ENCODE results near the gene VSTM2L. TPM values are rescaled to one million over a fixed set of nuclear protein-coding genes. Genes with fewer than 3 reads are reported as not detected.

The VSTM2L gene
- total RNA-seq, 4 donors from 2014 or later, result 0.54 to 4.0 (median 1.9) TPM

DNA sequence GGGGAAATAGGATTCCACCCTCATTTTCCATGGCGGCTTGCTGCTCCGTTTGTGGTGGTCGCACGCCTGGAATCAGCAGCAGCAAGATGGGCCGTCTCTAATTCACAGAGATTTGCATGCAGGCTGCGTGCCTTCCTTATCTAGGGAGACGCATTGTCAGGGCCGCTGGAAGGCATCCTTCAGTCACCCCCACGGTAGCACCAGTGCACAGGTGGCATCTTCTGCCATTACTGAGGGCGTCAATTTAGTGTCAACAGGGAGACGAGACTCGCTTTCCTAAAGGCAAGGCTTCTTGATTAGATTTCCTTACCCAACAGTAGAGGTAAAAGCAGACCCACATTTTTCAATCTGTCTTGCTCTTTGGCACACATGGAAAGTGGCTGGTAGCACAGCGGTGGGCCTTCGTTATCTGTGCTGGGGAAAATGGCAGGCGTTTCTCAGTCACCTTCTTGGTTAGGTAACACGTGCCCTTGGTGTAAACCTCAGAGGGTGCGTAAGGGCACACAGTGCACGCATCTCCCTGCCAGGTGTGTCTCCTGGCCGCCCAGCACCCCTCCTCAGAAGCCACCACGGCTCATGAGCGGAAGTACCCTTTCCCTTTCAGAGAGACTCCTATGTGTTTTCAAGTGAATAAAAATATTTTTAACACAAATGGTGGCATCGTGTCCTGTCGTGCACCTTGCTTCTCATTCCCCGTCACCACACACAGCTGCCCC lies 27.3 kb upstream of the VSTM2L start:
- H3K27me3 ChIP-seq, result no peaks in the 10 kb centered on the region
- intact Hi-C loops (cut with DNase I), result no loop called here
- 89 to 93% methylated on average over 24 of the region's 24 CpGs for WGBS, 2 donors
- H3K4me3 ChIP-seq (replicated peaks in 1 of 3), result no peak overlapping the region
- TF ChIP-seq, protein P1, sequence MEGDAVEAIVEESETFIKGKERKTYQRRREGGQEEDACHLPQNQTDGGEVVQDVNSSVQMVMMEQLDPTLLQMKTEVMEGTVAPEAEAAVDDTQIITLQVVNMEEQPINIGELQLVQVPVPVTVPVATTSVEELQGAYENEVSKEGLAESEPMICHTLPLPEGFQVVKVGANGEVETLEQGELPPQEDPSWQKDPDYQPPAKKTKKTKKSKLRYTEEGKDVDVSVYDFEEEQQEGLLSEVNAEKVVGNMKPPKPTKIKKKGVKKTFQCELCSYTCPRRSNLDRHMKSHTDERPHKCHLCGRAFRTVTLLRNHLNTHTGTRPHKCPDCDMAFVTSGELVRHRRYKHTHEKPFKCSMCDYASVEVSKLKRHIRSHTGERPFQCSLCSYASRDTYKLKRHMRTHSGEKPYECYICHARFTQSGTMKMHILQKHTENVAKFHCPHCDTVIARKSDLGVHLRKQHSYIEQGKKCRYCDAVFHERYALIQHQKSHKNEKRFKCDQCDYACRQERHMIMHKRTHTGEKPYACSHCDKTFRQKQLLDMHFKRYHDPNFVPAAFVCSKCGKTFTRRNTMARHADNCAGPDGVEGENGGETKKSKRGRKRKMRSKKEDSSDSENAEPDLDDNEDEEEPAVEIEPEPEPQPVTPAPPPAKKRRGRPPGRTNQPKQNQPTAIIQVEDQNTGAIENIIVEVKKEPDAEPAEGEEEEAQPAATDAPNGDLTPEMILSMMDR (IDR thresholded peaks at IDR 0.05), result no peak
- TF ChIP-seq POLR2A (IDR thresholded peaks at IDR 0.05), result no peak
- no peaks in the 10 kb centered on the region for H3K9me3 ChIP-seq
- no peak overlapping the region for H3K27ac ChIP-seq
- H3K36me3 ChIP-seq, result no peaks in the 10 kb centered on the region
- no peak for DNase-seq
- H3K4me1 ChIP-seq, result no peaks in the 10 kb centered on the region

- DNase-seq, result no peak
- Histone ChIP-seq H3K4me3 (replicated peaks in 1 of 3) (no peak overlapping the region), H3K27me3 (no peaks in the 10 kb centered on the region), H3K36me3 (no peaks in the 10 kb centered on the region), H3K4me1 (no peaks in the 10 kb centered on the region), H3K27ac (no peak overlapping the region), H3K9me3 (no peaks in the 10 kb centered on the region)
- intact Hi-C loops (cut with DNase I), result no loop called here
- WGBS, 2 donors, result 68 to 94% methylated on average over 2 to 3 of the region's 7 CpGs
- TF ChIP-seq, protein P1 (IDR thresholded peaks at IDR 0.05), result no peak
- TF ChIP-seq POLR2A (IDR thresholded peaks at IDR 0.05), result no peak
Measured at GRCh38 chr20:37876863-37877262, 26.1 kb upstream of the VSTM2L start.

GRCh38 chr20:37877832-37878772 lies 24.8 kb upstream of the VSTM2L start:
- 68 to 71% methylated on average over 19 of the region's 20 CpGs for WGBS, 2 donors
- Histone ChIP-seq H3K27ac (no peak overlapping the region), H3K27me3 (no peaks in the 10 kb centered on the region), H3K9me3 (no peaks in the 10 kb centered on the region), H3K4me1 (no peaks in the 10 kb centered on the region), H3K4me3 (replicated peaks in 1 of 3) (no peak overlapping the region), H3K36me3 (no peaks in the 10 kb centered on the region)
- intact Hi-C loops (cut with DNase I), result no loop called here
- no peak for TF ChIP-seq POLR2A (IDR thresholded peaks at IDR 0.05)
- DNase-seq, result no peak

DNA sequence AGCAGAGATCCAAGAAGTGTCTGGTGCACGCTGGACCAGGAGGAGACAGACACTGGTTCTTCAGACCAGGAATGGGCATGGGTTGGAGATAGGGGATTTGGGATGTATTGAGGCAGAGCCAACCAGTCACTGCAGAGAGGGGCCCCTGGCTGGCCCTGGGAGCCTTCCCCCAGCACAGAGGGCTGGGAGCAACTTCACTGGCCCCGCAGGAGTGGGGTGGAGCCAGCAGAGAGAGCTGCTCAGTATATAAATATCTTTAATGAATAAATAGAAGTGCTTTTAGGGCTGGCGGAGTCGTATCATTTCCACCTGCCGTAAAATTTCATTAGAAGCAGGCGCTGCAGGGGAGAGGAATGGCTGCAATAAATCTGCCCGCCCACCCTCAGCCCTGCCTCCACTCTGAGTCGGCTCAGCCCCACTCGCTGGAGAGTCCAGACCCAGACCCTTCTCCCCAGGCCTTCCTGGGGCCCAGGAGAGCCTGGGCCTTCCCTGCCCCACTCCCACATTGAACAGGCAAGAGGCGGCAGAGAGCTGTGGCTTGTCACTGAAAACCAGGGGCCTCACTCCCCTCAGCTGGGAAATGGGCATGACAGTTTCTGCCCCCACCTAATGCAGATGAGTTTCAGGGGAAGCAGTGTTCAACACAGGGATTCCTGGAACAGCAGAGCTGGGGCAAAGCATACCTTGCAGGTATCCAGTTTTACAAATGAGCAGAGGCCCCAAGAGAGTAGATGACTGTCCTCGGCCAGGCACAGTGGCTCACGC lies 23.9 kb upstream of the VSTM2L start:
- no peak overlapping the region for H3K4me3 ChIP-seq (replicated peaks in 1 of 3)
- no peaks in the 10 kb centered on the region for H3K36me3 ChIP-seq
- intact Hi-C loops (cut with DNase I), result no loop called here
- no peak for DNase-seq
- H3K9me3 ChIP-seq, result no peaks in the 10 kb centered on the region
- no peaks in the 10 kb centered on the region for H3K4me1 ChIP-seq
- H3K27ac ChIP-seq, result no peak overlapping the region
- no peaks in the 10 kb centered on the region for H3K27me3 ChIP-seq
- 83 to 95% methylated on average over 10 to 12 of the region's 12 CpGs for WGBS, 2 donors
- TF ChIP-seq, protein P1 (IDR thresholded peaks at IDR 0.05), result no peak
- no peak for TF ChIP-seq POLR2A (IDR thresholded peaks at IDR 0.05)

GRCh38 chr20:37879843-37880242 lies 23.1 kb upstream of the VSTM2L start:
- Histone ChIP-seq H3K36me3 (no peaks in the 10 kb centered on the region), H3K27me3 (no peaks in the 10 kb centered on the region), H3K27ac (no peak overlapping the region), H3K9me3 (no peaks in the 10 kb centered on the region), H3K4me1 (no peaks in the 10 kb centered on the region), H3K4me3 (replicated peaks in 1 of 3) (no peak overlapping the region)
- intact Hi-C loops (cut with DNase I), result no loop called here
- 100% methylated on average over 1 of the region's 1 CpG for WGBS, 2 donors
- no peak for DNase-seq
- TF ChIP-seq, protein P1 (IDR thresholded peaks at IDR 0.05), result no peak
- TF ChIP-seq POLR2A (IDR thresholded peaks at IDR 0.05), result no peak
